C4-2B (cell line): ENCODE measurements around the gene ALOX5.

Experiments
- H3K27ac ChIP-seq: fragments of 450-650 bp; 2 replicates; pipeline ENCODE4 v1.5.1; 2017
- CTCF ChIP-seq: fragments of 450-650 bp; conservative IDR thresholded peaks from 2 replicates; pipeline ENCODE4 v1.5.1; 2017; ENCODE audit warnings: mild to moderate bottlenecking
- ZFX ChIP-seq: fragments of 450-650 bp; IDR thresholded peaks from 2 replicates; pipeline ENCODE4 v1.6.1; 2017

ALOX5 gene

GRCh38 chr10:45373003-45373575 is 927 bp upstream of the ALOX5 start:
- no peak overlapping the region for H3K27ac ChIP-seq
- TF ChIP-seq CTCF (no peak), ZFX (no peak)

- H3K27ac ChIP-seq: no peak overlapping the region
- no peak for TF ChIP-seq CTCF
- TF ChIP-seq ZFX: no peak
These were observed 485 bp downstream of the ALOX5 start for GRCh38 chr10:45374350-45375052.

GRCh38 chr10:45375101-45375500 is 1.1 kb downstream of the ALOX5 start:
- no peak for TF ChIP-seq CTCF
- no peak for TF ChIP-seq ZFX
- H3K27ac ChIP-seq: no peak overlapping the region

GRCh38 chr10:45375716-45376231 is 1.8 kb downstream of the ALOX5 start:
- TF ChIP-seq ZFX (no peak), CTCF (no peak)
- H3K27ac ChIP-seq: no peak overlapping the region

GRCh38 chr10:45376371-45376801 is 2.4 kb downstream of the ALOX5 start:
- TF ChIP-seq ZFX (no peak), CTCF (no peak)
- no peak overlapping the region for H3K27ac ChIP-seq

- H3K27ac ChIP-seq: no peak overlapping the region
- TF ChIP-seq ZFX (no peak), CTCF (no peak)
These were observed 3.3 kb downstream of the ALOX5 start for GRCh38 chr10:45377321-45377720.

GRCh38 chr10:45377858-45378257 is 3.8 kb downstream of the ALOX5 start:
- TF ChIP-seq ZFX (no peak), CTCF (no peak)
- no peak overlapping the region for H3K27ac ChIP-seq
